H1 (cell line): ENCODE results near the gene SURF2. TPM values are rescaled to one million over a fixed set of nuclear protein-coding genes. Genes with fewer than 3 reads are reported as not detected.
A peak's percentile ranks its signal among the peaks of the same experiment; 100 is the strongest.

Experiments used
- CTCF ChIA-PET: fragments of 300-600 bp; sonication (Branson Sonifier 250); formaldehyde crosslinking; loops from one replicate; lab custom pipeline; 2021; ENCODE audit not compliant: partially characterized antibody; lab: Charles Lee
- POLR2A ChIA-PET: fragments of 300-600 bp; sonication (Branson Sonifier 250); formaldehyde crosslinking; loops from one replicate; lab custom pipeline; 2021; ENCODE audit warnings: inconsistent platforms; ENCODE audit not compliant: partially characterized antibody; lab: Charles Lee
- DNase-seq, 2 experiments: peaks; one replicate each; pipeline versions ENCODE4 v3.0.0 to v3.0.0-alpha.2; 2010 to 2022; ENCODE audit warnings: low spot score in 2 of 2, low read depth in 1 of 2, mixed read lengths in 1 of 2
- FAIRE-seq: peaks from 2 replicates; lab custom pipeline; 2011; peaks lifted over from hg19 to GRCh38; lab: Jason Lieb, UNC
- H2AFZ ChIP-seq: 2 replicates; pipeline ENCODE4 v1.8.1; 2012; ENCODE audit warnings: low read length, inconsistent platforms
- H2AK5ac ChIP-seq: 2 replicates; pipeline ENCODE4 v1.6.1; 2013; ENCODE audit warnings: low read depth, low read length
- H2BK120ac ChIP-seq: replicated peaks from 2 replicates; pipeline ENCODE3; 2013; ENCODE audit warnings: low read depth, low read length, inconsistent platforms
- H2BK12ac ChIP-seq: 2 replicates; pipeline ENCODE4 v1.6.1; 2013; ENCODE audit warnings: low read depth, low read length
- H2BK15ac ChIP-seq: 2 replicates; pipeline ENCODE4 v1.6.1; 2013; ENCODE audit warnings: low read length
- H2BK20ac ChIP-seq: 2 replicates; pipeline ENCODE4 v1.6.1; 2013; ENCODE audit warnings: low read length
- H2BK5ac ChIP-seq: 2 replicates; pipeline ENCODE4 v1.6.1; 2013; ENCODE audit warnings: low read depth, low read length
- H3K14ac ChIP-seq: 2 replicates; pipeline ENCODE4 v1.6.1; 2013; ENCODE audit warnings: inconsistent platforms; ENCODE audit not compliant: insufficient read length
- H3K18ac ChIP-seq: 2 replicates; pipeline ENCODE4 v1.6.1; 2013; ENCODE audit warnings: low read length; ENCODE audit errors: extremely low read depth
- H3K23ac ChIP-seq: 2 replicates; pipeline ENCODE4 v1.6.1; 2013; ENCODE audit warnings: inconsistent platforms; ENCODE audit not compliant: insufficient read length
- H3K23me2 ChIP-seq: 2 replicates; pipeline ENCODE4 v1.6.1; 2013; ENCODE audit warnings: low read depth, low read length
- H3K27ac ChIP-seq: 2 replicates; pipeline ENCODE4 v1.6.1; 2011; ENCODE audit warnings: low read depth, low read length, inconsistent platforms
- H3K27me3 ChIP-seq, 4 experiments: replicated peaks in 1 of 4; 1 replicate in 1 of 4; 2 replicates in 3 of 4; pipeline versions ENCODE4 v1.6.1 to v1.8.1; 2011 to 2013; ENCODE audit warnings: low read length in 3 of 4, mild to moderate bottlenecking in 3 of 4, inconsistent platforms in 2 of 4, mixed read lengths in 2 of 4, moderate library complexity in 1 of 4; ENCODE audit not compliant: control insufficient read depth in 3 of 4, insufficient read depth in 3 of 4; ENCODE audit errors: extremely low read depth in 1 of 4
- H3K36me3 ChIP-seq, 4 experiments: 2 replicates each; pipeline versions ENCODE4 v1.6.1 to v1.8.1; 2011 to 2013; ENCODE audit warnings: mild to moderate bottlenecking in 4 of 4, low read length in 3 of 4, moderate library complexity in 2 of 4, control low read depth in 1 of 4, inconsistent platforms in 1 of 4; ENCODE audit not compliant: insufficient read depth in 4 of 4, control insufficient read depth in 2 of 4
- H3K4ac ChIP-seq: replicated peaks from 2 replicates; pipeline ENCODE3; 2013; ENCODE audit warnings: low read length, low read depth, mixed read lengths, inconsistent platforms; ENCODE audit not compliant: insufficient read length
- H3K4me1 ChIP-seq, 4 experiments: replicated peaks in 1 of 4; 1 replicate in 1 of 4; 2 replicates in 3 of 4; pipeline versions ENCODE4 v1.6.1 to v1.8.1; 2011 to 2013; ENCODE audit warnings: low read length in 3 of 4, inconsistent platforms in 2 of 4, mixed read lengths in 1 of 4; ENCODE audit not compliant: insufficient read depth in 4 of 4, control insufficient read depth in 3 of 4
- H3K4me2 ChIP-seq, 2 experiments: 2 replicates each; pipeline versions ENCODE4 v1.6.1 to v1.8.1; 2011 to 2013; ENCODE audit warnings: low read depth in 2 of 2, low read length in 2 of 2, control low read depth in 1 of 2, inconsistent platforms in 1 of 2, mild to moderate bottlenecking in 1 of 2; ENCODE audit not compliant: insufficient read depth in 1 of 2
- H3K4me3 ChIP-seq, 4 experiments: fragments of 200-600, 300-600 bp in 1 of 4; sonication (generic), shearing (Covaris generic), sonication (Bioruptor Twin) in 1 of 4; 2 replicates each; pipeline versions ENCODE4 v1.5.1 to v1.8.1; 2011 to 2016; ENCODE audit warnings: low read length in 4 of 4, low read depth in 3 of 4, control low read depth in 2 of 4, inconsistent platforms in 2 of 4, mild to moderate bottlenecking in 2 of 4, mixed read lengths in 1 of 4, moderate library complexity in 1 of 4; ENCODE audit not compliant: insufficient read depth in 2 of 4; ENCODE audit errors: extremely low read depth in 1 of 4
- H3K56ac ChIP-seq: replicated peaks from 2 replicates; pipeline ENCODE3; 2013; ENCODE audit warnings: low read depth, mild to moderate bottlenecking, mixed read lengths, low read length, inconsistent platforms; ENCODE audit not compliant: insufficient read length
- H3K79me1 ChIP-seq: 2 replicates; pipeline ENCODE4 v1.6.1; 2013; ENCODE audit warnings: low read depth, low read length, control low read depth
- H3K79me2 ChIP-seq, 2 experiments: 2 replicates each; pipeline versions ENCODE4 v1.6.1 to v1.8.1; 2012 to 2013; ENCODE audit warnings: low read length in 2 of 2, mild to moderate bottlenecking in 2 of 2, inconsistent platforms in 1 of 2; ENCODE audit not compliant: insufficient read depth in 2 of 2, control insufficient read depth in 1 of 2
- H3K9ac ChIP-seq, 4 experiments: replicated peaks in 1 of 4; 1 replicate in 1 of 4; 2 replicates in 3 of 4; pipeline versions ENCODE4 v1.6.1 to v1.8.1; 2011 to 2013; ENCODE audit warnings: low read depth in 3 of 4, low read length in 3 of 4, control low read depth in 2 of 4, mild to moderate bottlenecking in 2 of 4, moderate library complexity in 2 of 4, inconsistent platforms in 1 of 4; ENCODE audit errors: extremely low read depth in 1 of 4
- H3K9me3 ChIP-seq, 2 experiments: 2 replicates each; pipeline versions ENCODE4 v1.6.1 to v1.8.1; 2012 to 2013; ENCODE audit warnings: mild to moderate bottlenecking in 2 of 2, moderate library complexity in 2 of 2, control low read depth in 1 of 2, inconsistent platforms in 1 of 2, low read depth in 1 of 2, low read length in 1 of 2, mixed read lengths in 1 of 2; ENCODE audit not compliant: insufficient read depth in 2 of 2
- H4K20me1 ChIP-seq, 2 experiments: replicated peaks in 1 of 2; 2 replicates each; pipeline versions ENCODE3 to v1.8.1; 2011 to 2013; ENCODE audit warnings: inconsistent platforms in 2 of 2, low read length in 2 of 2, mild to moderate bottlenecking in 1 of 2; ENCODE audit not compliant: insufficient read depth in 2 of 2, control insufficient read depth in 1 of 2
- H4K5ac ChIP-seq: 2 replicates; pipeline ENCODE4 v1.6.1; 2013; ENCODE audit warnings: low read length, low read depth, mixed read lengths, inconsistent platforms; ENCODE audit not compliant: insufficient read length
- H4K8ac ChIP-seq: 2 replicates; pipeline ENCODE4 v1.8.0; 2013; ENCODE audit warnings: mild to moderate bottlenecking, moderate library complexity, low read length, inconsistent platforms; ENCODE audit not compliant: insufficient read depth; ENCODE audit errors: extremely low read depth
- H4K91ac ChIP-seq: replicated peaks from 2 replicates; pipeline ENCODE3; 2013; ENCODE audit warnings: low read length, mixed read lengths, inconsistent platforms; ENCODE audit not compliant: insufficient read length
- CBX8 ChIP-seq: fragments of 300-800, 300-1000 bp; sonication (generic); IDR thresholded peaks from 2 replicates; pipeline ENCODE4 v1.7.1; 2016; ENCODE audit warnings: low read depth, low read length, borderline replicate concordance
- CTBP2 ChIP-seq: IDR thresholded peaks from 2 replicates; pipeline ENCODE4 v1.7.0; 2011; ENCODE audit warnings: borderline replicate concordance, mild to moderate bottlenecking, moderate library complexity, mixed read lengths, low read length; ENCODE audit not compliant: insufficient read depth, insufficient read length
- HDAC6 ChIP-seq: IDR thresholded peaks from one replicate; pipeline ENCODE4 v1.7.1; 2012; ENCODE audit warnings: low read depth, mild to moderate bottlenecking, inconsistent platforms, low read length, moderate library complexity
- JUN ChIP-seq: IDR thresholded peaks from 2 replicates; pipeline ENCODE4 v1.6.1; 2011; ENCODE audit warnings: low read depth, mild to moderate bottlenecking, improper control_type of control experiment, low read length
- KDM4A ChIP-seq: IDR thresholded peaks from one replicate; pipeline ENCODE4 v1.7.1; 2012; ENCODE audit warnings: low read depth, mild to moderate bottlenecking, moderate library complexity, low read length, inconsistent platforms; ENCODE audit not compliant: severe bottlenecking
- KDM5A ChIP-seq: fragments of 200-600 bp; IDR thresholded peaks from 2 replicates; pipeline ENCODE4 v1.7.1; 2012; ENCODE audit warnings: mild to moderate bottlenecking, low read length, inconsistent platforms, mixed read lengths
- MAFK ChIP-seq: IDR thresholded peaks from 2 replicates; pipeline ENCODE4 v1.6.1; 2012; ENCODE audit warnings: low read depth, mild to moderate bottlenecking, improper control_type of control experiment, low read length
- NRF1 ChIP-seq: IDR thresholded peaks from 2 replicates; pipeline ENCODE4 v1.6.1; 2011; ENCODE audit warnings: mild to moderate bottlenecking, low read depth, low read length, improper control_type of control experiment
- SIRT6 ChIP-seq: IDR thresholded peaks from one replicate; pipeline ENCODE4 v1.7.1; 2012; ENCODE audit warnings: low read length, inconsistent platforms
- SP1 ChIP-seq: IDR thresholded peaks from 2 replicates; pipeline ENCODE4 v1.6.1; 2011; ENCODE audit warnings: low read depth, low read length
- TAF7 ChIP-seq: optimal IDR thresholded peaks from 2 replicates; pipeline ENCODE3; 2011; ENCODE audit warnings: low read depth, mild to moderate bottlenecking, inconsistent platforms, low read length, moderate library complexity, borderline replicate concordance
- TEAD4 ChIP-seq: IDR thresholded peaks from 2 replicates; pipeline ENCODE4 v1.6.1; 2012; ENCODE audit warnings: low read depth, low read length, inconsistent platforms, mixed read lengths
- ZNF274 ChIP-seq: IDR thresholded peaks from 2 replicates; pipeline ENCODE4 v1.7.0; 2012; ENCODE audit warnings: low read length, borderline replicate concordance; ENCODE audit errors: extremely low read depth
- WGBS, 2 experiments: shearing (Covaris generic) in 1 of 2; methylation state at CpG; one replicate each; pipeline versions ENCODE4 v1.1.6 to v1.1.7; 2013 to 2015; ENCODE audit warnings: low lambda C conversion rate in 2 of 2, mixed read lengths in 2 of 2, inconsistent platforms in 1 of 2, low coverage in 1 of 2, missing lambda C conversion rate in 1 of 2; ENCODE audit not compliant: insufficient replicate concordance in 2 of 2, insufficient coverage in 1 of 2, insufficient read length in 1 of 2; ENCODE audit errors: extremely low coverage in 1 of 2, missing lambda C conversion rate in 1 of 2; 5-methylcytosine and 5-hydroxymethylcytosine counted together
- polyA plus RNA-seq, 7 experiments: library from polyadenylated mRNA; depleted of rRNA in 3 of 7; stranded (reverse) in 5 of 7; unstranded in 2 of 7; fragments of >200 nt in 5 of 7; fragments of 200-250 nt in 2 of 7; gene quantifications; 1 replicate in 5 of 7; 2 replicates in 1 of 7; 4 replicates in 1 of 7; pipeline versions ENCODE4 v1.2.1 to v1.2.3, GENCODE V29; 2011 to 2013; ENCODE audit warnings: missing spikeins in 2 of 7, mixed read lengths in 2 of 7
- total RNA-seq: library from RNA; stranded (reverse); fragmentation: NEBNext Ultra II Directional; extraction: Animal tissue kit (Norgen Biotek cat#: 25700); gene quantifications from 2 replicates; pipeline ENCODE4 v1.2.1, GENCODE V29; 2021

SURF2 gene
- total and polyA plus RNA-seq, 2 of the 8 experiments (the other 6 are each of a cell fraction or from before 2014, with no cell fraction given) = 36.6 to 37.7 TPM

DNA sequence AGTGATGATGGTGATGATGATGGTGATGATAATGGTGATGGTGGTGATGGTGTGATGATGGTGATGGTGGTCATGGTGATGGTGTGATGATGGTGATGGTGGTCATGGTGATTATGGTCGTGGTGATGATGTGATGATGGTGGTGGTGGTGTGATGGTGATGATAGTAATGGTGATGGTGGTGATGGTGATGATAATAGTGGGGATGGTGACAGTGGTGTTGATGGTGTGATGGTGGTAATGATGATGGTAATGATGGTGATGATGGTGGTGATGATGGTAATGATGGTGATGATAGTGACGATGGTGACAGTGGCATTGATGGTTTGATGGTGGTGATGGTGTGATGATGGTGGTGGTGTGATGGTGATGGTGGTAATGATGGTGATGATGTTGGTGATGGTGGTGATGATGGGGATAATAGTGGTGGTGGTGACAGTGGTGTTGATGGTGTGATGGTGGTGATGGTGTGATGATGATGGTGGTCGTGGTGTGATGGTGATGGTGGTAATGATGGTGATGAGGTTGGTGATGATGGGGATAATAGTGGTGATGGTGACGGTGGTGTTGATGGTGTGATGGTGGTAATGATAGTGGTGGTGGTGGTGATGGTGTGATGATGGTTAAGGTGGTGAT lies 26.3 kb downstream of the SURF2 start:
- Histone ChIP-seq H3K9me3 (peaks cover 0 to 15% of the 10 kb centered on the region in 2 experiments; a peak in 2 of 4 replicates), H3K79me1 (no peaks in the 10 kb centered on the region), H3K4me2 (no peak overlapping the region), H2AK5ac (peak overlapping the region; percentile 65; the same call in 1 of the 2 replicates), H3K27me3 (peaks cover 0 to 4% (median 3%) of the 10 kb centered on the region in 4 experiments; a peak in 3 of 7 replicates), H2BK5ac (no peak overlapping the region), H3K18ac (no peak overlapping the region), H3K36me3 (no peaks in the 10 kb centered on the region; a peak in 1 of 8 replicates), H2BK20ac (no peak overlapping the region), H4K8ac (no peak overlapping the region), H3K23ac (no peak overlapping the region), H3K27ac (no peak overlapping the region), H2BK15ac (no peak overlapping the region), H3K79me2 (no peaks in the 10 kb centered on the region), H3K56ac (peak overlapping the region; percentile 99), H2AFZ (no peak overlapping the region), H3K4me1 (no peaks in the 10 kb centered on the region; a peak in 1 of 7 replicates), H2BK120ac (no peak overlapping the region), H3K9ac (no peak overlapping the region), H3K23me2 (peaks cover 16% of the 10 kb centered on the region; the same call in 1 of the 2 replicates), H4K91ac (no peak overlapping the region), H4K5ac (no peak overlapping the region), H2BK12ac (no peak overlapping the region), H3K14ac (no peak overlapping the region), H4K20me1 (peaks cover 0 to 15% of the 10 kb centered on the region in 2 experiments), H3K4me3 (no peak overlapping the region), H3K4ac (no peak overlapping the region)
- ChIA-PET CTCF (no interaction called here), POLR2A (no interaction called here)
- 91% methylated on average over 4 of the region's 4 CpGs; no CpG with 5 or more reads in 1 of the 2 experiments for WGBS, 2 experiments
- FAIRE-seq (no peak), DNase-seq (no peak)
- TF ChIP-seq NRF1 (no peak), KDM5A (no peak), CBX8 (no peak), SIRT6 (no peak), JUN (no peak), TEAD4 (no peak), MAFK (no peak), TAF7 (no peak), KDM4A (no peak), SP1 (no peak), CTBP2 (no peak), HDAC6 (no peak), ZNF274 (no peak)
